ENCODE results near the gene MAPK1.
"Not testable (repeated sequence)": the region's sequence is repeated elsewhere in the genome, so short reads cannot be mapped to it uniquely, and the experiment has no call there.

The MAPK1 gene

DNA sequence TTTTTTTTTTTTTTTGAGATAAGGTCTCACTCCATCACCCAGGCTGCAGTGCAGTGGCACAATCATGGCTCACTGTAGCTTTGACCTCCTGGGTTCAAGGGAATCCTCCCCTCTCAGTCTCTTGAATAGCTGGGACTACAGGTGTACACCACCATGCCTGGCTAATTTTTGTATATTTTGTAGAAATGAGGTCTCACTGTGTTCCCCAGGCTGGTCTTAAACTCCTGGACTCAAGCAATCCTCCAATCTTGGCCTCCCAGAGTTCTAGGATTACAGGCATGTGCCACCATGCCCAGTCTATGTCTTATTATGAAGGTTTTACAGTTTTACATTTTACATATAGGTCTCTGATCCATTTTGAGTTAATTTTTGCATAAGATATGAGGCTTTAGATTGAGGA lies 20.4 kb upstream of the MAPK1 start:
- Histone ChIP-seq H4K20me1 (ENCODE audit: low read depth, low read length) (no peaks in the 10 kb centered on the region), H3K27me3 (ENCODE audit: low read length) (no peaks in the 10 kb centered on the region), H2AFZ (ENCODE audit: low read depth, low read length, severe bottlenecking) (no peak overlapping the region), H3K27ac (ENCODE audit: low read depth, low read length) (no peak overlapping the region), H3F3A (ENCODE audit: insufficient read depth) (no peaks in the 10 kb centered on the region), H3K4me2 (ENCODE audit: low read depth, low read length, poor library complexity, severe bottlenecking) (no peak overlapping the region), H3K4me3 (ENCODE audit: insufficient read depth, low read length, poor library complexity, severe bottlenecking) (no peak overlapping the region), H3K9me3 (ENCODE audit: insufficient read depth, low read length) (no peaks in the 10 kb centered on the region), H3K9ac (ENCODE audit: low read length) (no peak overlapping the region), H3K36me3 (ENCODE audit: low read length) (no peaks in the 10 kb centered on the region), H3K79me2 (ENCODE audit: insufficient read depth, low read length) (no peaks in the 10 kb centered on the region), H3K9me2 (replicated peaks; ENCODE audit: insufficient read depth, low read length) (no peaks in the 10 kb centered on the region)
- no peak for TF ChIP-seq EZH2phosphoT487 (conservative IDR thresholded peaks at IDR 0.05; ENCODE audit: low read length)
- TF ChIP-seq, protein P1, sequence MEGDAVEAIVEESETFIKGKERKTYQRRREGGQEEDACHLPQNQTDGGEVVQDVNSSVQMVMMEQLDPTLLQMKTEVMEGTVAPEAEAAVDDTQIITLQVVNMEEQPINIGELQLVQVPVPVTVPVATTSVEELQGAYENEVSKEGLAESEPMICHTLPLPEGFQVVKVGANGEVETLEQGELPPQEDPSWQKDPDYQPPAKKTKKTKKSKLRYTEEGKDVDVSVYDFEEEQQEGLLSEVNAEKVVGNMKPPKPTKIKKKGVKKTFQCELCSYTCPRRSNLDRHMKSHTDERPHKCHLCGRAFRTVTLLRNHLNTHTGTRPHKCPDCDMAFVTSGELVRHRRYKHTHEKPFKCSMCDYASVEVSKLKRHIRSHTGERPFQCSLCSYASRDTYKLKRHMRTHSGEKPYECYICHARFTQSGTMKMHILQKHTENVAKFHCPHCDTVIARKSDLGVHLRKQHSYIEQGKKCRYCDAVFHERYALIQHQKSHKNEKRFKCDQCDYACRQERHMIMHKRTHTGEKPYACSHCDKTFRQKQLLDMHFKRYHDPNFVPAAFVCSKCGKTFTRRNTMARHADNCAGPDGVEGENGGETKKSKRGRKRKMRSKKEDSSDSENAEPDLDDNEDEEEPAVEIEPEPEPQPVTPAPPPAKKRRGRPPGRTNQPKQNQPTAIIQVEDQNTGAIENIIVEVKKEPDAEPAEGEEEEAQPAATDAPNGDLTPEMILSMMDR (IDR thresholded peaks at IDR 0.05; ENCODE audit: insufficient read depth, low read length, poor library complexity, severe bottlenecking), result no peak

GRCh38 chr22:21883930-21884329 lies 16.5 kb upstream of the MAPK1 start:
- H3F3A ChIP-seq (ENCODE audit: insufficient read depth); H3K4me2 ChIP-seq (ENCODE audit: low read depth, low read length, poor library complexity, severe bottlenecking); H3K27me3 ChIP-seq (ENCODE audit: low read length); H3K4me3 ChIP-seq (ENCODE audit: insufficient read depth, low read length, poor library complexity, severe bottlenecking); H3K9me3 ChIP-seq (ENCODE audit: insufficient read depth, low read length); H4K20me1 ChIP-seq (ENCODE audit: low read depth, low read length); H3K79me2 ChIP-seq (ENCODE audit: insufficient read depth, low read length); H2AFZ ChIP-seq (ENCODE audit: low read depth, low read length, severe bottlenecking); H3K9me2 ChIP-seq (replicated peaks; ENCODE audit: insufficient read depth, low read length); H3K9ac ChIP-seq (ENCODE audit: low read length); H3K27ac ChIP-seq (ENCODE audit: low read depth, low read length); H3K36me3 ChIP-seq (ENCODE audit: low read length): not testable (repeated sequence)

GRCh38 chr22:21882754-21883333 lies 15.4 kb upstream of the MAPK1 start:
- H3K79me2 ChIP-seq (ENCODE audit: insufficient read depth, low read length); H3K4me3 ChIP-seq (ENCODE audit: insufficient read depth, low read length, poor library complexity, severe bottlenecking); H3K9ac ChIP-seq (ENCODE audit: low read length); H3K36me3 ChIP-seq (ENCODE audit: low read length); H3K27ac ChIP-seq (ENCODE audit: low read depth, low read length); H3K9me2 ChIP-seq (replicated peaks; ENCODE audit: insufficient read depth, low read length); H3K4me2 ChIP-seq (ENCODE audit: low read depth, low read length, poor library complexity, severe bottlenecking); H3K9me3 ChIP-seq (ENCODE audit: insufficient read depth, low read length); H4K20me1 ChIP-seq (ENCODE audit: low read depth, low read length); H3K27me3 ChIP-seq (ENCODE audit: low read length); H3F3A ChIP-seq (ENCODE audit: insufficient read depth); H2AFZ ChIP-seq (ENCODE audit: low read depth, low read length, severe bottlenecking): not testable (repeated sequence)

DNA sequence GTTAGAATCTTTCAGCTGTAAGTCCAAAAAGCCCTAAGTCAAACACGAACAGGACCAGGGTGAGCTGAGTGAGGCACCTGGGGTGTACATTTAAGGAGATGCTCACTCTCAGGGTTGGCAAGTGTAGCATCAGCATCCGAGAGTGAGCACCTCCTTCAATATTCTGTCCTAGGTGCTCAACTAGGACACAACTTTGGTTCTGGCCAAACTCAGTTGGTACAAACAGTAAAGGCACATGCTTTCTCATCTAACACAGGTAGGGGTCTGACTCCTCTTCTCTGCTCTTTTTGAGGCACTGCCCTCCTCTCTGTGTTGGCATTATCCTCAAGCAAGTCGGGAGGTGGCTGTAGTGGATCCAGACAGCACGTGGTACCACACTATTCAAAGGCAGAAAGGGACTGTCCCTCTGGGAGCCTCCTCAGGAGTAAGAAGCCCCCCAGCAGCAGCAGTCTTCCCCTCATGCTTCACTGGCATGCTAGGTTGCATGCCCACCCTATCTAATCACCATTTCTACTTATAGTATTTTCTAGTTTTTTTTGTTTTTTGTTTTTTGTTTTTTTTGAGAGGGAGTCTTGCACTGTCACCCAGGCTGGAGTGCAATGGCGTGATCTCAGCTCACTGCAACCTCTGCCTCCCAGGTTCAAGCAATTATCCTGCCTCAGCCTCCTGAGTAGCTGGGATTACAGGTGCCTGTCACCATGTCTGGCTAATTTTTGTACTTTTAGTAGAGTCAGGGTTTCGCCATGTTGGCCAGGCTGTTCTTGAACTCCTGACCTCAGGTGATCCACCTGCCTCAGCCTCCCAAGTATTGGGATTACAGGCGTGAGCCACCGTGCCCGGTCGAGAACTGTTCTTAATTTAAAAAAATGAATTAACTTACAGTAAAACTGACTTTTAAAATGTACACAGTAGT lies 14.7 kb upstream of the MAPK1 start:
- H3K9me2 ChIP-seq (replicated peaks; ENCODE audit: insufficient read depth, low read length), result no peaks in the 10 kb centered on the region
- H2AFZ ChIP-seq (ENCODE audit: low read depth, low read length, severe bottlenecking), result no peak overlapping the region
- no peaks in the 10 kb centered on the region for H3K36me3 ChIP-seq (ENCODE audit: low read length)
- no peaks in the 10 kb centered on the region for H3F3A ChIP-seq (ENCODE audit: insufficient read depth)
- TF ChIP-seq EZH2phosphoT487 (conservative IDR thresholded peaks at IDR 0.05; ENCODE audit: low read length), result no peak
- TF ChIP-seq, protein P1 (IDR thresholded peaks at IDR 0.05; ENCODE audit: insufficient read depth, low read length, poor library complexity, severe bottlenecking), result no peak
- H3K27me3 ChIP-seq (ENCODE audit: low read length), result no peaks in the 10 kb centered on the region
- no peaks in the 10 kb centered on the region for H3K79me2 ChIP-seq (ENCODE audit: insufficient read depth, low read length)
- no peak overlapping the region for H3K9ac ChIP-seq (ENCODE audit: low read length)
- H4K20me1 ChIP-seq (ENCODE audit: low read depth, low read length), result no peaks in the 10 kb centered on the region
- H3K4me3 ChIP-seq (ENCODE audit: insufficient read depth, low read length, poor library complexity, severe bottlenecking), result no peak overlapping the region
- no peaks in the 10 kb centered on the region for H3K9me3 ChIP-seq (ENCODE audit: insufficient read depth, low read length)
- no peak overlapping the region for H3K27ac ChIP-seq (ENCODE audit: low read depth, low read length)
- H3K4me2 ChIP-seq (ENCODE audit: low read depth, low read length, poor library complexity, severe bottlenecking), result no peak overlapping the region
